Endothelial cell of umbilical vein (primary cell): ENCODE measurements around the gene NADK. TPM values are rescaled to one million over a fixed set of nuclear protein-coding genes. Genes with fewer than 3 reads are reported as not detected.
"Not testable (repeated sequence)": the region's sequence is repeated elsewhere in the genome, so short reads cannot be mapped to it uniquely, and the experiment has no call there.

Experiments used
- BruUV-seq: library from RNA; stranded (reverse); fragments of 400-500 nt; replicated peaks from 2 replicates; lab custom pipeline; 2021; lab: Mats Ljungman, UMichigan
- CTCF ChIA-PET: fragments of 300-600, 350-600 bp; sonication (Branson Sonifier 250); formaldehyde crosslinking; loops from one replicate; lab custom pipeline; 2021; ENCODE audit warnings: antibody characterized with exemption, inconsistent platforms; lab: Charles Lee
- POLR2A ChIA-PET: fragments of 300-600, 350-600 bp; sonication (Branson Sonifier 250); formaldehyde crosslinking; loops from one replicate; lab custom pipeline; 2021; ENCODE audit warnings: antibody characterized with exemption, inconsistent platforms; lab: Charles Lee
- DNase-seq: peaks from one replicate; pipeline ENCODE4 v3.0.0-alpha.2; 2011; ENCODE audit warnings: low read depth, low spot score
- FAIRE-seq: peaks from 2 replicates; lab custom pipeline; 2011; peaks lifted over from hg19 to GRCh38; lab: Jason Lieb, UNC
- H2AFZ ChIP-seq: 2 replicates; pipeline ENCODE4 v1.6.0; 2012; ENCODE audit warnings: low read depth, low read length, control low read depth, inconsistent platforms
- H3K27ac ChIP-seq: 2 replicates; pipeline ENCODE4 v1.5.1; 2011; ENCODE audit warnings: low read depth, mild to moderate bottlenecking, control low read depth, low read length, moderate library complexity; ENCODE audit not compliant: insufficient read depth
- H3K27me3 ChIP-seq, 2 experiments: 2 replicates each; pipeline versions ENCODE4 v1.6.0 to v1.6.1; 2011; ENCODE audit warnings: low read length in 2 of 2, mixed read lengths in 1 of 2; ENCODE audit not compliant: control insufficient read depth in 2 of 2, insufficient read depth in 2 of 2
- H3K36me3 ChIP-seq, 2 experiments: 2 replicates in 1 of 2; 3 replicates in 1 of 2; pipeline ENCODE4 v1.5.1; 2011; ENCODE audit warnings: low read length in 2 of 2, mild to moderate bottlenecking in 1 of 2, moderate library complexity in 1 of 2; ENCODE audit not compliant: control insufficient read depth in 2 of 2, insufficient read depth in 2 of 2; ENCODE audit errors: extremely low read depth in 1 of 2
- H3K4me1 ChIP-seq: 3 replicates; pipeline ENCODE4 v1.5.1; 2011; ENCODE audit warnings: mild to moderate bottlenecking, low read length; ENCODE audit not compliant: control insufficient read depth, insufficient read depth; ENCODE audit errors: extremely low read depth
- H3K4me2 ChIP-seq: 2 replicates; pipeline ENCODE4 v1.6.1; 2011; ENCODE audit warnings: low read length, control low read depth, mixed read lengths; ENCODE audit not compliant: insufficient read depth
- H3K4me3 ChIP-seq, 3 experiments: fragments of 200-600 bp in 1 of 3; sonication (generic), shearing (Covaris generic) in 1 of 3; replicated peaks in 1 of 3; 2 replicates each; pipeline ENCODE4 v1.5.1; 2011 to 2016; ENCODE audit warnings: control low read depth in 3 of 3, low read length in 3 of 3, mild to moderate bottlenecking in 2 of 3, inconsistent platforms in 1 of 3, low read depth in 1 of 3, moderate library complexity in 1 of 3; ENCODE audit not compliant: insufficient read depth in 1 of 3
- H3K79me2 ChIP-seq: 2 replicates; pipeline ENCODE4 v1.6.0; 2012; ENCODE audit warnings: low read length, inconsistent platforms; ENCODE audit not compliant: control insufficient read depth, insufficient read depth
- H3K9ac ChIP-seq: replicated peaks from 2 replicates; pipeline ENCODE3; 2011; ENCODE audit warnings: low read length, control low read depth; ENCODE audit not compliant: insufficient read depth; ENCODE audit errors: extremely low read depth
- H3K9me1 ChIP-seq: replicated peaks from 3 replicates; pipeline ENCODE4 v1.6.0; 2011; ENCODE audit warnings: mild to moderate bottlenecking, low read length; ENCODE audit not compliant: control insufficient read depth, insufficient read depth; ENCODE audit errors: extremely low read depth
- H3K9me3 ChIP-seq: replicated peaks from 2 replicates; pipeline ENCODE4 v1.5.1; 2012; ENCODE audit warnings: low read length, inconsistent platforms; ENCODE audit not compliant: control insufficient read depth, insufficient read depth
- H4K20me1 ChIP-seq: replicated peaks from 2 replicates; pipeline ENCODE3; 2011; ENCODE audit warnings: mild to moderate bottlenecking, low read length; ENCODE audit not compliant: control insufficient read depth, insufficient read depth; ENCODE audit errors: extremely low read depth
- CTCF ChIP-seq, 2 donors: IDR thresholded peaks; 1 replicate in 1 of 2; 2 replicates in 1 of 2; pipeline ENCODE4 v1.5.1; 2011; ENCODE audit warnings: low read length in 2 of 2, mild to moderate bottlenecking in 2 of 2, moderate library complexity in 2 of 2, control low read depth in 1 of 2, inconsistent platforms in 1 of 2, low read depth in 1 of 2; ENCODE audit not compliant: insufficient read depth in 1 of 2; ENCODE audit errors: extremely low read depth in 1 of 2
- FOS ChIP-seq: IDR thresholded peaks from 2 replicates; pipeline ENCODE4 v1.6.1; 2011; ENCODE audit warnings: mild to moderate bottlenecking, low read length, moderate library complexity, borderline replicate concordance; ENCODE audit not compliant: insufficient read depth
- MYC ChIP-seq: IDR thresholded peaks from one replicate; pipeline ENCODE4 v1.6.1; 2011; ENCODE audit warnings: mild to moderate bottlenecking, low read depth, low read length
- POLR2A ChIP-seq: IDR thresholded peaks from 2 replicates; pipeline ENCODE4 v1.6.1; 2012; ENCODE audit warnings: low read depth, mild to moderate bottlenecking, control low read depth, low read length
- POLR2AphosphoS5 ChIP-seq: IDR thresholded peaks from 2 replicates; pipeline ENCODE4 v1.6.1; 2012; ENCODE audit warnings: low read depth, mild to moderate bottlenecking, control low read depth, low read length, moderate library complexity; ENCODE audit not compliant: insufficient read depth
- dilution Hi-C: fragments of 300-500 bp; cut with MboI; formaldehyde crosslinking; loops from one replicate; pipeline ENCODE4 v1.15.0; 2019; ENCODE audit warnings: low sequenced_read_pairs; ENCODE audit not compliant: extremely low pct_ligation_motif_present
- intact Hi-C: fragments of 100-400 bp; cut with micrococcal nuclease; formaldehyde crosslinking; loops from one replicate; pipeline ENCODE4 v1.10.0; 2022
- polyA plus RNA-seq, 4 experiments: library from polyadenylated mRNA; depleted of rRNA in 3 of 4; stranded (reverse) in 3 of 4; unstranded in 1 of 4; fragments of >200 nt; gene quantifications; 2 replicates each; pipeline versions ENCODE4 v1.2.1 to v1.2.3, GENCODE V29; 2011 to 2012; ENCODE audit warnings: missing spikeins in 1 of 4
- total RNA-seq: library from RNA; stranded (reverse); gene quantifications from 2 replicates; pipeline ENCODE4 v1.2.3, GENCODE V29; 2021

Gene NADK
- total and polyA plus RNA-seq, 2 donors (not counting 3 experiments of a cell fraction or from before 2014, with no cell fraction given), result 68.5 to 88.8 TPM

DNA sequence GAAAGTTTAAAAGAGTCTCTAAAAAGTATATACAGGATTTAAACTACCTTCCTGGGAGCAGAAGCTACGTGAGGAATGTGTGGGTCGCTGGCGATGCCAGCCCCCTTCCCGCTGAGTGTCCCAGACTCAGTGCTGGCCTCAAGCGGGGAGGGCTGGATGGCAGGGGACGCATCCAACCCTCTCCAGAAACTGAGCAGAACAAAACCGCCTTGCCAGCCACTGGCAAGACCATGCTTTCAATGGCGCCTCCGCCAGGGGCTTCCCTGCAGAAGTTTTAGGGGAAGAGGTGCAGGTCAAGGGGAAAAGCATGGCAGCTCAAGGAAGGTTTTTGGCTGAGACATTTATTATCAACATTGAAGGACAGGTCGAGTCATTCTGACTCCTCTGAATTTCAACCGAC lies 26.1 kb downstream of the NADK start:
- POLR2A ChIA-PET, result no interaction called here
- dilution Hi-C loops, result no loop called here

DNA sequence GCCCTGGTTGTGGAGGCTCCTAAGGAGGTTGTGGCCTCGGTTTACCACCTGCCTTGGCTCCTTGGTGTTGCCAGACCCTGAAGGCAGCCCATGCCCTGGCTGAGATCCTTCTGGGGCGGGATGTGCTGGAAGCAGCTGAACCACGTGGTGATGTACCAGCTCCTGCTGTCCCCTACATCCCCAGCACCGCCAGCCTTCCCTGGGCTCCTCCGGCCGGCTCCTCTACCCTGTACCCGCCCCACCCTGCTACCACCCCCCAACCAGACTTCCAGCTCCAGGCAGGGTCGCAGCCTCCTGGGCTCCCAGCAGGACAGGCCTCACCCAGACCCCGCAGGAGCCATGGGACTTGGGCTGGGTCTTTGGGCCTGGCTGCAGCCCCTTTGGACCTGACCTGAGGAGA lies 28.3 kb downstream of the NADK start:
- H3K79me2 ChIP-seq, H3K27me3 ChIP-seq, BruUV-seq, H4K20me1 ChIP-seq, H3K4me3 ChIP-seq, H3K4me1 ChIP-seq, H3K9me3 ChIP-seq, dilution Hi-C loops, H3K4me2 ChIP-seq, CTCF ChIA-PET, H2AFZ ChIP-seq, FAIRE-seq, H3K9me1 ChIP-seq, H3K27ac ChIP-seq, H3K9ac ChIP-seq, DNase-seq, POLR2A ChIA-PET: not testable (repeated sequence)
- intact Hi-C loops, result loop anchor here (10.0 kb wide), 1 partner anchor 55 kb away; the partner anchor contains the start of gene SLC35E2B
- H3K36me3 ChIP-seq, result peaks cover 0 to 16% of the 10 kb centered on the region in 2 experiments

More for the DNA sequence above, 26.1 kb downstream of the NADK start:
- Histone ChIP-seq H3K4me2 (no peak overlapping the region), H2AFZ (no peak overlapping the region), H3K9me3 (no peaks in the 10 kb centered on the region), H3K27ac (no peak overlapping the region), H3K79me2 (no peaks in the 10 kb centered on the region), H3K4me1 (no peaks in the 10 kb centered on the region), H3K27me3 (no peaks in the 10 kb centered on the region), H3K36me3 (peaks cover 4 to 25% of the 10 kb centered on the region in 2 experiments), H3K4me3 (no peak overlapping the region), H4K20me1 (no peaks in the 10 kb centered on the region), H3K9me1 (no peaks in the 10 kb centered on the region), H3K9ac (no peak overlapping the region)
- FAIRE-seq, result no peak
- BruUV-seq, result TSS peak; percentile 41
- CTCF ChIA-PET, result no interaction called here
- TF ChIP-seq POLR2A (no peak), CTCF (IDR thresholded peaks at IDR 0.05; ENCODE audit: extremely low read depth in 1 of 2, insufficient read depth in 1 of 2, low read depth in 1 of 2, low read length in 2 of 2) (no peak), POLR2AphosphoS5 (no peak), FOS (no peak), MYC (no peak)
- intact Hi-C loops, result no loop called here
- DNase-seq, result no peak
